Right forelimb (tissue), 1 donor: ENCODE data around the gene SPAG6.
A peak's percentile ranks its signal among the peaks of the same experiment; 100 is the strongest.

Experiments
- DNase-seq: peaks from one replicate; pipeline ENCODE4 v3.0.0-alpha.2; 2018

SPAG6 gene

DNA sequence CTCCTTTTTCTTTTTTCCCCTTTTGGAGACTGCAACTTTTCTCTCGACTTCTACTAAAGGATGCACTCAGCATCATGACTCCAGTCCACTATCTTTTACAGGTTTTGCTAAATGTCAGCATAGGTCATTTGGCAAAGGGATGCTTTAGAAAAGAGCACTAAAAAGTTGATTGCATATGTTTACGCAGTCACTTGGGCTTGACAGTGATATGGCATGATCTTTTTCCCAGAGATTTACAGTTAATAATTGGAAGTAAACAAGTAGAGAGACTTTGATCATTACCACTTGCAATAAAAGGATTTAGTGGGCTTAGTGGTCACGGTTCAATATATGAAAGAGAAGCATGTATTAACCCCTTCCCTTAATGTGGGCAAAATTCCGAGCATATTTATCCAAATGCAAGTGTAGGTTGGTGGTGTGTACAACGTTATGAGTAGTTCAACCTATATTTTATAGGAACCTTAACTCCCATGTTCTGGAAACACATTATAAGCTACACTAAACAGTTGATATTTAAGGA is 22.6 kb upstream of the SPAG6 start:
- DNase-seq, result no peak

DNA sequence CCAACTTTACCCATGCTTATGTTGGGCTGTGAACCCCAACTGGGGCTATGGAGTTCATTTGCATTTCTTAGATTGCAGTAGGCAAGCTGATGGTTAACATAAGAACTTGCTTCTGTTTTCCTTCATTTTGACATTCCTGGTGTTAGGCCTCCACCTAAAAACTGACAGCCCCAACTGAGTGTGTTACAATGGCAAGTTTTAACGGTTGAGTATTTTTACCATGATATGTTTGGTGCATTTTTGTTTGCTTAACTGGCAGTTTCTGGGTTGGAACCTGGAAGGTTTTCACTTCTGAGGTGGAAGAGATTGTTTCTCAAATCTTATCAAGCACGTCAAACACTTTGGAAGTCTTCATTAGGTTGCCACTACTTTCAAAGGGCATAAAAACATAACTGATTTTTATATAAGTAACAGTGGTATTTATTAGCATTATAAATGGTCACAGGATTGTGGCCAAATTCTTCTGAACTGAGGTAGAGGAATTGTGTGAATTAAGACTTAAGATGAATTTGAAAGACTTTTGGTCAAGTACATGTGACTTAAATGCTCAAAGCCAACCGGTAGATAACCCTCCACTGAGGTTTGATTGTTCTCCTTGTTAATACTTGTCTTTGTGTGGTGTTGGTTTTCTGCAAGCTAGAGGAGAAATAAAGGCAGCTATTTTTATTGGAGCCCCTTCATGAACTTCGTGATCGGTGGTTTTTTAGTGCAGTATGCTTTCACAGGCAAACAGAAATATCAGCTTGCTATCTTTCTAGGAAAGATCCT is 21.6 kb upstream of the SPAG6 start:
- DNase-seq, result no peak

DNA sequence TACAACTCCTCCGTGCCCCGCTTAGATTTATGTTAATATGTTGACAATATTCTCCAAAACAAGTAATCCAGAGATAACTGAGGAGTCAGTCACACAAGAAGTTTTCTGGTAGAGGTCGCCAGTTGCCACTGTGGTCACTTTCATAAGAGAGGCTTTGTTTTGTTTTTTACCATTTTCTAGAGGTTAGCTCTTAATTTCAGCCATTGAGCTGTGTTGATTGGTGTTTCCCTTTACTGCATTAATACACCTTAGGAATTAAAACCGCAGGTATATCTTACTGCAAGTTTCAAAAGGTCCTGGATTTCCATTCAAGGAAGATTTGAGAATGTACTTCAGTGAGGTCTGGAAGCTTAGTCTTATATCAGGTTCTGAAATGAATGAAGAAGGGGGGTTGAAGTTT is 20.9 kb upstream of the SPAG6 start:
- DNase-seq, result no peak

DNA sequence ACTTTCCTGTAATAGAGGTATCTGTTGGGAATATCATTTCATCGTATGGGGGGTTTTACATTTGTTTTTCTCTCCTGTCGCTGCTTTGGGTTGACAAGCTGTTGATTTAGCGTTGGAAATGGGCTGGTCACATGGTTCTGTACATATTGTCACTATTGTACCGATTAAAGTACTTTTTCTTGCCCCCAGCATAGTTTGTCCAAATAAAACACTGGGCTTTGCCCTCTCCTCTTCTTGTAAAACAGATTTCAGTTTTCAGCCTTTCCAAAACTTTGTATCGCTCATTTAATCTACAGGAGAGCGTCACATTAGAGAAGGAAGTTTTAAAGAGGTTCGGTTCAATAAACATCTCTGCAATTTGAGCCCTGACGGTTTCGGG is 20.4 kb upstream of the SPAG6 start:
- no peak for DNase-seq

DNA sequence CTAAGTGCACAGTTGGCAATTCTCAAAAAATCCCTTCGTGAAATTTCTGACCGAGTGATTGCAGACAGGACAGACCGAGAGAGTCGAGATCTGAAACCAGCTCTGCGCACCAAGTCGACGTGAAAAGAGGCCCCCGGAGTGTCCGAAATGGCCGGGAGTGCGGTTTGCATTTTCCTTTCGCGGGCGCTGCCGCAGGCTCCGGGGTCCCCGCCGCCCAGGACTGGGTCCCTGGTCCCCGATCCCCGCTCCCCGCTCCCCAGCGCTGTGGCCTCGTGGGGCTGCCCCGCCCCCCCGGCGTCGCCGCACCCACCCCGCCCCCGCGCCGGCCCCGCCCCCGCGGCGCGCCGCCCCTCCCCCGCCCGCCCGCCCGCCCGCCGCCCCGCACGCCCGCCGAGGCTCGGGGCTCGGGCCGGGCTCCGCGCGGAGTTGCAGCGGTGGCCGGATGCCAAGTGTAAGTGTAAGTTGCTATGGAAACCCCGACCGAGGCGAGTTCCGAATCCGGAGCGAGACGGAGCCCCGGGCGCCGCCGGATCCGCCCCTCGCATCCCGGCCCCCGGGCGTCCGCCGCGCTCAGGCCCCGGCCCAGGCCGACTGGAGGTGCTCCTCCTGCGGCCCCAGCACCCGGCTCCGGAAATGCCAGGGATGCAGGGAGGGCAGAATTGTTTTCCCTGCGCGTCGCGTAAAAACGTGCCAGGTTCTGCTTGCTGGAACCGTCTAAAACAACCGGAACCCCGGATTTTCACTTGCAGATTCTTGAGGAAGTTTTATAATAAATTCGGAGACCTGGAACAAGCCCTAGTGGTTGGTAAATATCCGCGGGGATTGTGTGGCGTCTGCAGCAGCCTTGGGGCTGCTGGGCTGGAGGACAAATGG is 19.8 kb upstream of the SPAG6 start:
- peak; percentile 81 for DNase-seq

DNA sequence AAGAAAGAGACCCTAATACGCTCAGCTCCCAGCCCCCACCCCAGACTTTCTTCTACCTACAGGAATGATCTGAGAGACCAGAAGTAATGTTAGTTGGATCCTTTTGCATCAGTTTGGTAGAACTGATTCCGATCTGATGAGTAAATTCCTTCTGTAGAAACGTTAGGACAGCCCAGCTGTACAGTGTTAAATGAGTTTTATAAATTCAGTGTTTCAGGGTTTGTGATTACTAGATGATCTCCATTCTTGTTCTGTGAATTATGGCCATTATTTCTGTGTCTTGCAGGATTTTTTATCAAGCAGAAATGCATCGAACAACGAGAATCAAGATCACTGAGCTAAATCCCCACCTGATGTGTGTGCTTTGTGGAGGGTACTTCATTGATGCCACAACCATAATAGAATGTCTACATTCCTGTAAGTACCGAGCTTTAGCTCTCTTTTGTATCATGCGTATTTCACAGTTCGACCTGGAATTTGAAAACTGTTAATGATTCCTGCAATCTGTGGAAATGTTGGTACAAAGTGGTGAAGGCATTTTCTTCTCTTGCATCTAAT is 19.1 kb upstream of the SPAG6 start:
- no peak for DNase-seq

DNA sequence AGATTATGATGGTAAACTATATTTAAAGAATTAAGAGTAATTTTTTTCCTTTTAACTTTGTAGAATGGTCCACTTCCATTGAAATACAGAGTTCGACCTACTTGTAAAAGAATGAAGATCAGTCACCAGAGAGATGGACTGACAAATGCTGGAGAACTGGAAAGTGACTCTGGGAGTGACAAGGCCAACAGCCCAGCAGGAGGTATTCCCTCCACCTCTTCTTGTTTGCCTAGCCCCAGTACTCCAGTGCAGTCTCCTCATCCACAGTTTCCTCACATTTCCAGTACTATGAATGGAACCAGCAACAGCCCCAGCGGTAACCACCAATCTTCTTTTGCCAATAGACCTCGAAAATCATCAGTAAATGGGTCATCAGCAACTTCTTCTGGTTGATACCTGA is 16.1 kb upstream of the SPAG6 start:
- DNase-seq, result no peak

DNA sequence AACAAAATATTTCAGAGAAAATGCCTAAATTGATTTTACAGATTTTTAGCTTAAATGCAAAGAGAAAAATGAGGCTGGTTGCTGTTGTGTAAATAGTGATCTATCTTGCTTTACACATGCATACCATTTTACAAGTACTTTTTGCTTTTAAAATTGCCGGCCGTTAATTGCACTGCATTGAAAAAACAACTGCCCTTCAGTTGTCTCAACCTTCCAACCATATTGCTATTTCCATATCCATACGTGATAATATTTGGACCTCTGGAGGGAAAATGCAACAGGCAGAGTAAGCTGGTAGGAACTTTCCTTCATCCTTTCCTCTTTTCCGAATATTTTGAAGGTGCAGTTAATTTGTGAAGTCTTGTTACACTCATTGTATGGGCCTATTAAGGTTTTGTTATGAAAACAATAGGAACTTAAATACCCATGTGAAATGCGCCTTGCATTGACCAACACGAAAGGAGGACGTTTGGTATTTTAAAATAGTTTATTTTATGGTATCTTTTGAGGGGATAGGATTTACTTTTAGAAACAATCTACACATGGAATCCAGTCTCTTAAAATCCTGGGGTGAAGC is 13.1 kb upstream of the SPAG6 start:
- DNase-seq, result no peak

DNA sequence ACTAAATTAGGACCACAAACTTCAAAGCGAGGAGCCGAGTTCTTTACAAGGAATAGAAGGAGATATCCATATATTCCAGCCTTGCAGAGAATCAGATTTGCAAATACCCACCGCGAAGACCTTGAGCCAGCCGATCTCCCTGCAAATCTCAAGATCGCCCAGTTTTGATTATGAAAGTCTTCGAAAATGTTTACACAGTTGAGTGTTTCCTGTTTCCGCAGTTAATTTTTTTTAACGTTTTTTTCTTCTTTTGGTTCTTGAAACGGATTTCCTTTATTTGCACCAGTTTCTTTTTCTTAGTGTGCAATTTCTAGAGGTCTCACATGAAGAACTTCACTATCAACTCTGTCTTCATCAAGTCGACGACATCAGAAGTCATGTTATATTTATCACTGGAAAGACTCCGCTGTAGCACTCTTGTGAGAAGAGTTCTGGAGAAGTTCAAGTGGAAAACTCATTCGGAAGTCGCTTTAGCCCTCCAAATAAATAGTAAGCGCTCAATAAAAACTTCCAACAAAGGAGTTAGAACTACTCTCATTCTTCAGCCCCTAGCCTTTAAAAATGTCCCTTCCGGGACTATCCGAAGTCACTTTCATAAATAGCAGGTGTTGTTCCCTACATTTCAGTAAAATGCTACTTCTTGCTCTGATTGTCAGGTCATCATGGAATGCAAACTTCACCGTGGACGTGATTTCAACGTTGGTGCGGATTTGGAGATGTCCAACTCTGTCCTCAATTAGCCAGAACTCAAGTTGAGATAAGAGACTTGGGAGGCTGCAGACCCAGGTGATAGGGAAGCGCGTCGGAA is 11.9 kb upstream of the SPAG6 start:
- no peak for DNase-seq

DNA sequence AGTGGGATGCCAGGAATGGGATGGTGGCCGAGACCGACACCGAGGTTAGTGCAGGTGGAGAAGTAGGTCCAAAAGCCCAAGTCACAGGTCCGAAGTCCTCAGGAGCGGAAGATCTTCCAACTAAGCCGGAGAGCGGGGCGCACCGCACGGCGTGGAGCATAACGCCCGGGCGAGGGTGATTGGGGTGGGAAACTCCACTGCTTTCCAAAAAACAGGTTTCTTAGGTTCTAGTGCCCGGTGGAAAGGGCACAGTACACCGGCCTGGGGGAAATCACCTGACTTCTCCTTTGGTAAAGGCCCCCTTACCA is 11.4 kb upstream of the SPAG6 start:
- no peak for DNase-seq

DNA sequence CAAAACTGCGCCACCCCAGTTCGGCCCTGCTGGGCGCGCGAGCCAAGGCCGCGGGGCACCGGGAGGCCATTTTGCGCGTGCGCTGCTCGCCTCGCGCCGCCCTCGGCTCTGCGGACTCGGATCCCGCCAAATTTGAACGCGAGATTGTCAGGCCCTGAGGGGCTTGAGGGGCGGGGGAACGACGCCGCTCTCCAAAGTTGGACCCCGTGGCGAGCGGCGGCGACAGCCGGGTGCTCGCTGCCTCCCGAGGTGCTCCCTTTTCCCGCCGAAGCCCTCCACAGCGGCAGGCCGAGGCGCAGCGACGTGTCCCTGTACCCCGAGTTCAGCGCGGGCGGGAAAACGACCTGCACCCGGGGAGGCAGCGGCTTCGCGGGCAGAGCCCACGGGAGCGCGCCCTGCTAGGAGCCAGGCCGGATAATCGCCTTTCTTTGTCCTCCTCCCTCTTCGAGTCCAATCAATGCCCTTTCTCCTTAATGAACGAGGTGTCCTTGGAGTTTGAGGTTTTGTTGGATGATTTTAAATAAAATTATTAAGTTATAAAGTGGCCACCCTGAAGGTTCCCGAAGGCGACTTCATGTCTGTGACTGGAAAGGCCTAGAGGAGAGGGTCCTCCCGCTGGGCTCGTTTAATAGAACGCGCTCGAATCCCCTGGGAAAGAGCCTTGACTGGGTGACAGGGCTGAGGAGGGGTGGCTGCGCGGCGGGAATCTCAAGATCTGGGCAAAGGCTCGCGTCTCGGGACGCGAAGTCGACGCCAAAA is 10.7 kb upstream of the SPAG6 start:
- DNase-seq, result peak; percentile 63

DNA sequence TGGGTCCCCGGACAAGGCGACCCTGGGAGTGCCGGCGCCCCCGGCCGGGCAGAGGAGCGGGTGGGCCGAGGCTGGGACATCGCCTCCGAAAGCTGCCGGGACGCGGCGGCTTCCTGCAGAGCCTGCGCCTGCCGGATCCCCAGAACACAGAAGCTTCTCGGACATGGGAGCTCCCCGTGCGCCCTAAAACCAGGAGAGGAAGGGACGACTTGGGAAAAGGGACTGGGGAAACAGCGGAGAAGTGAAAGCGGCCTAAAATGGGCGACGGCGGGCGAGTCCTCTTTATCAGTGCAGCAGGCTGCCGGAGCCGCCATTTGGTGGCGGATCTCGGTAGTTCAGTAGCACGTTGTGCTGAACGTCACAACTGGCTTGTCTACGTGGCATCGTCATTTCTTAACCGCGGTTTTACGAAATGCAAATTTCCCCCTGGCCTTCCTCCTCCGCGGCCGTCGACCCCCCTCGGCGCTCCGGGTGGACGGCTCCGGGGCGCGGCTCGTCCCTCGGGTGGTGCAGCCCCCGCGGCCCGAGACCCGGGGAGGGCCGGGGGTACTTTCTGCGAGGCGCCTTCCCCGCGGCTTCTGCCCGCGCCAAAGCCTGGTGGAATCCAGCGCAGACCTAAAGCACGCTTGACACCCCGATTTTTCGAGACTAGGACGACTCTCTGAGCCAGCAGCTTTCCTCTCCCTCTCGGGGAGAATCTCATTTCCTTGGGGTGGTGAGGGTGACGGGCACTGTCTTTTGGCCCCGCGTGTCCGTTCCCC is 9.9 kb upstream of the SPAG6 start:
- peak; percentile 80 for DNase-seq

DNA sequence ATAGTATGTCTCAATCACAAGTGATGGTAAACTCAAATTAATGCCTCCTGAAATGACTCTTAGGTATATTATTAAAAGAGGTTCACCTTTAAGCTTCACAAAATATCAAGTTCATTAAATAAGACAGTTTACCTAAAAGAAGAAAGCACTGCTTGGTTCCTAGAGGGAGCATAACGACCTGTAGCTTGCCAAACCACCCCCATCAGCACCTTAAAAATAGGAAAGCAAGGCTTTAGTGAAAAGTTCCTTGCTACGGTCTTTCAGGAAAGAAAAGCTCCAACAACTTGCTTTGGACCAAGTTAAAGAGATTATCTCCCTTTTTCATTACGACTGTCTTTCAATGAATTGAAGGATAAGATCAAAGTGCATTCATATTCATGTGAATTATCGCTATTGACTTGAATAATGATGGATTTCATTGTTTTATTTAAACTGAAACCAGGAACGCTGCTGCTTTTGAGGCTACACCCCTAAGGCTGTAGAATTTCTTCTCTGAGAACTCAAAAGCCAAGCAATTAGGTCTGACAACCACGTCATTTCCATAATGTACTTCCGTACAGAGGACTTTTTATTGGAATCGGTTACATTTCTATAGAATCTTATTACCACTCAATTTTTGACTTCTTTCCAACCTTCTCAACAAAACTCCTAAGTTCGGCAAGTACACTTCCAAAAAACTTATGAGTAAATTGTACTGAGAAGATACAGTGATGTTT is 7.0 kb upstream of the SPAG6 start:
- no peak for DNase-seq

DNA sequence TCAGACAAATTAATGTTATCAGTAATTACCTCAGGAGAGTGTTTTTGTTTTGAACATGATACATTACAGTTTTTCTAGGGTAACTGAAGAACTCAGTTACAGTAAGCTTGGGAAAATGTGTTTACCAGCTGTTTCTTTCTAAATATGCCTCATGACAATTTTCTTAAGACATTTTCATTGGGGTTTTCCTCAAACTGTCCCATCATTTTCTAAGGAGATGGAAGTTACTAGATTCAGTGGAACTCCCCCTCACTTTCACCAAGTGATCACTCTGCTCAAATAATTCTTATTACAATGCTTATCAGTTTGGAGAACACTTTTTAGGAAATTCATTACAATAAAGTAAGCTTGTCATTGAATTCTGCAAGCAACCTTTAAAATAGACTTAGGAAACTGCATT is 6.4 kb upstream of the SPAG6 start:
- DNase-seq, result no peak

DNA sequence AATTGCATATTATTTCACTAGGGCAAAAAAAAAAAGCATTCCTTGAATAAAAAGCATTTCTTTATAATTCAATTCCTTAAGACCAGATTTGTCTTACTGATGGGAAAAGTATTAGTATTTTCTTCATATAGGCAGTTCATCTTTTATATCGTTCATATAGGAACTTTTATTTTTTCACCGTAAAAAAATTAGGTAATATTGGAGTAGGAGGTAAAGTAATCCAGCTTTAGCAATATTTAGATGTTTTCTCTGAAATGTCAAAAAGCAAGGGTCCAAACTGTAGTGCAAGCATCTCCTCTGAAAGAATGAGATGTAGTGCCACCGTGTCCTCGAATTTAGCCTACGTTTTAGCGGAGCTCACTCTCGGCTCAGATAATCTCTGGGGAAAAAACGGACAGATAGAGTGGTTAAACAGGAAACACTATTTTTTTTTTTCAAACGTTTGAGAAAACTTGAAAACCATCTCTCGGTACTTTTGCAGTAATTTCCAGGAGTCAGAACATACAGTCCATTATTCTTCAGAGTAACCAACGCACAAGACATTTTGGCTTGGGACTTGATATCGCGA is 5.5 kb upstream of the SPAG6 start:
- no peak for DNase-seq

DNA sequence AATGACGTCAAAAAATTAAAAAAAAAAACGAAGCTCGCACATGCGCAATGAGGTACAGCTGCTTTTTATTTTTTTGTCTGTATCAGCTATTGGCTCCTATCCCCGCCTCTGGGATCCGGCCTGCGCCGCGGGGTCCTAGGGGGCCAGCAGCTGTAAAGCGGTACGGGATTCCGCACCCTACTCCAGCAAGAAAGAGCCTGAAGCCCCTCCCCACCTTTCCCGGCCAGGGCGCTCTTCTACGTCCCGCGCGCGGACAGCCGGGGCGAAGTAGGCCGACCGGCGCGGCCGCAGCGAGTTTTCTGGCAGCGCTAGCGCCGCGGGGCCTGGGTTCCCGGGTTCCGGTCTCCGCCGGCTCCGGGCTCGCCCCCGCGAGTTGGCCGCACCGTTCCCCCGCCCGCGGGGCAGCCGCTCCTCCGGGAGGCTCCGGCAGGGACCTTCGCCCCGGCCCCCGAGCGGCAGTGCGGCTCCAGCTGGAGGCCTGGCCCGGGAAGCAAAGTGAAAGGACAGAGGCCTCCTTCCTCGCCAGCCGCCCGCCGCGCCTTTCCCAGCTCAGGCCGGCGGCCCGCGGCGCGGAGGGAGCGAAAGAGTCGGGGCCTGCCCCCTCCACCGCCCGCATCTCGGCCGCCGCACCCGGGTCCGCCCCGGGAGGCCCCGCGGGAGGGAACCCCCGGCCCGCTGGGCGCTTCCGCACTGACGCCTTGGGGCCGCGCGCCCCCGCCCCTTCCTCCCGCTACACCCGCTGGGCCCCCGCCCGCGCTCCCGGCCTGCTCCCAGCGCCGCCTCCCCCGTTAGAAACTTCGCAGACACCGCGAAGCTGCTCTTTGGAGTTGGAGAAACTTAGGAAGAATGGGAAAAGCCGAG is 4.7 kb upstream of the SPAG6 start:
- peak; percentile 88 for DNase-seq

DNA sequence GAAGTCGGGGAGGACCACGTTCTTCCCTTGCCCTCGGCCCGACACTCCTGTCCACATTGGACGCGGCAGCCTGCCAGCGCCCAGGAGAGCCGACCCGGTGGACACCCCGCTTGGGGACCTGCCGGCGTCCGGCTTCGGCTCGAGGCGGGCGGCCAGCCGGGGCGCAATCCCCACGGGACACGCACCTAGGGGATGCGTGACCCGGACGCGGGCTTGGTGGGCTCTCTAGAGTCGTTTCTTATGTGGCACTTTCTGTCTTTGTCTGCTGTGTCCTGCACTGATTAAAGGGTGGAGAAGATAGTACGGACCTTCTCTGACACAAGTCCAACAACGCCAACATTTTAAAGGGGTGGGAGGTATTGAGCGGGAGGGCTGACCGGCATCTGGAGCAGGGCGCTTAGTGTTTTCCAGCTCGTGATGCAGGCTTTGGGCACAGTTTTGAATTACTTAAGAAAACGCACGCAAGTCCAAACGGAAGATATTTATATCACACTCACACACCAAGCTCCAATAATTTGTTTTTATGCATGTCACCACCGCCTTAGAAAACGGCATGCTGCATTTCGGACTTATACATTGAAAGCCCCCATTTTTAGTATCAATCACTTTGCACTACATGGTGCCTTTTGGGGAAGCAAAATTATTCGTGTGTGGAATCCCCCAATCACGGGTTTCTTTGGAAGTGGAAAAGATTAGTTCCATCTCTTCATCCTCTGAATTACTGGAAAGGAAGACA is 3.9 kb upstream of the SPAG6 start:
- no peak for DNase-seq

DNA sequence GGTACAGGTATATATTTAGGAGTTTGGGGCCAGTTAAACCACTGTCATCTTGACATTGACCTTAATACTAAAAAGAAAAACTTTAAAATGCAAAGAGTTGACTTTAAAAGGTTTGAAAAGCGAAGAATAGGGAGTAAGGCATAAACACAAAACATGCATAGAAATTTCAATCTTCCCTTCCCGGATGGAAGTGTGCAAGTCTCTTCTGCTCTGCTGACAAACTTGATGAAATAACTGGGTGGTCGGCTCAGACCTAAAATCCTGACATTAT is 3.4 kb upstream of the SPAG6 start:
- DNase-seq, result no peak

DNA sequence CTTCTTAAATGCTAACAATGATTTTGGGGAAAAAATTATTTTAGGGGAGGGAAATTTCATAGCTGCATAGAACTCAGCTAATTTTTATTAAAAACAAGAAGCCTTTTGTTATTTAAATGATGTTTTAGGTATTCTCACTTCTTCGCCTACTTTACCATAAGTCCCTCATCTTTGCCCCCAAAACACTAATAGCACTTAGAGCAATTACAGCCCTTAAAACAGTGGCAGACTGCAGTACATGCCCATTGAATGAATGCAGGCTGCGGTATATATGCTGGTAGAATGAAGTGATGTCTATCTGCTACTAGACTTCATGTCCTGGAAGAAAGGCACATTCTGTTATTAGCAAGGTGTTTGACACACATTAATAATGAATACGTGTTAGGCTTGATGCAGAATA is 2.9 kb upstream of the SPAG6 start:
- no peak for DNase-seq
